Stomach (tissue), 4 donors: ENCODE results near the gene ZSCAN5B.

ENCODE experiments used
- CTCF ChIP-seq, 7 experiments: fragments of 450-650 bp in 4 of 7; fragments of 200-600 bp in 3 of 7; sonication (generic) in 3 of 7; IDR thresholded peaks; one replicate each; pipeline ENCODE4 v1.5.1; 2016 to 2019; ENCODE audit warnings: antibody characterized with exemption in 7 of 7, control low read depth in 2 of 7, mild to moderate bottlenecking in 1 of 7
- EP300 ChIP-seq: sonication (generic); formaldehyde crosslinking; IDR thresholded peaks from one replicate; pipeline ENCODE4 v1.6.1; 2017; ENCODE audit warnings: antibody characterized with exemption
- POLR2A ChIP-seq, 4 donors: fragments of 450-650 bp; IDR thresholded peaks; one replicate each; pipeline ENCODE4 v1.6.1; 2016; ENCODE audit warnings: antibody characterized with exemption in 4 of 4, control low read depth in 2 of 4, mild to moderate bottlenecking in 1 of 4, moderate library complexity in 1 of 4
- POLR2AphosphoS5 ChIP-seq, 3 donors: sonication (generic); formaldehyde crosslinking; IDR thresholded peaks; one replicate each; pipeline ENCODE4 v1.6.1; 2016; ENCODE audit warnings: antibody characterized with exemption in 3 of 3

DNA sequence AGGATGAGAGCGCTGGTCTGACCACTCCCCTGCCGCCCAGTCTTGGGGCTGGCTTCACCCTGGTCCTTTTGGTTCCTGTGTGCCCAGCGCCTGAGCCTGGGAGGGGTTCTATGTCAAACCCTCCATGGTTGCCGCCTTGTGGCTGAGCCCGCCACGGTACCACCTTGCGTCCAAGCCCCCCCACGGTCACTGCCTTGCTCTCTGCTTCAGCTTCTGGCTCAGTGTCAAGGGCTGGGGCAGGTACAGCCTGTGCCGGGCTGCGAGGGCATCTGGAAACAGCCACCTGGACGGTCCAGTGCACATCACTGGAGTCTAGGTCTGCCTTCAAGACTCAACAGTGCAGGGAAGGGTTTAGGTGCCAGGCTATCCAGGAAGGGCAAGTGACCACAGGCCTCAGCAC, 36.0 kb downstream of the ZSCAN5B start:
- TF ChIP-seq CTCF (IDR thresholded peaks at IDR 0.05) (no peak), POLR2AphosphoS5 (IDR thresholded peaks at IDR 0.05) (no peak), POLR2A (IDR thresholded peaks at IDR 0.05) (no peak), EP300 (no peak)
